Natural killer cell (primary cell): ENCODE measurements around the gene GJB1. TPM values are rescaled to one million over a fixed set of nuclear protein-coding genes. Genes with fewer than 3 reads are reported as not detected.

Experiments
- ATAC-seq, 3 donors: fragments of 150-1000 bp in 2 of 3; fragments of 200-7000 bp in 1 of 3; cut with Tn5 transposase; 1 replicate in 1 of 3; 2 replicates in 2 of 3; pipeline ENCODE4 v1.10.0; 2021; ENCODE audit warnings: mild to moderate bottlenecking in 2 of 3, moderate library complexity in 2 of 3
- DNase-seq, 2 donors: peaks; one replicate each; pipeline versions ENCODE4 v3.0.0 to v3.0.0-alpha.2; 2013 to 2021; ENCODE audit warnings: mixed read lengths in 1 of 2
- H3K27ac ChIP-seq: one replicate; pipeline ENCODE4 v1.5.1; 2013; ENCODE audit warnings: mild to moderate bottlenecking, low read length
- H3K27me3 ChIP-seq: one replicate; pipeline ENCODE4 v1.6.1; 2013; ENCODE audit warnings: low read length; ENCODE audit not compliant: control insufficient read depth, insufficient read depth
- H3K36me3 ChIP-seq: one replicate; pipeline ENCODE4 v1.6.1; 2013; ENCODE audit warnings: low read length; ENCODE audit not compliant: control insufficient read depth, insufficient read depth
- H3K4me1 ChIP-seq: one replicate; pipeline ENCODE4 v1.6.1; 2013; ENCODE audit warnings: low read length; ENCODE audit not compliant: control insufficient read depth, insufficient read depth
- H3K4me3 ChIP-seq: one replicate; pipeline ENCODE4 v1.5.1; 2013; ENCODE audit warnings: low read length
- H3K9me3 ChIP-seq: one replicate; pipeline ENCODE4 v1.6.1; 2013; ENCODE audit warnings: low read length; ENCODE audit not compliant: control insufficient read depth, insufficient read depth
- H3K27ac Mint-ChIP-seq, 2 donors: one replicate each; pipeline ENCODE4 v1.8.0; 2022; ENCODE audit warnings: mild to moderate bottlenecking in 2 of 2, mixed read lengths in 2 of 2, moderate library complexity in 1 of 2
- H3K27me3 Mint-ChIP-seq, 2 donors: one replicate each; pipeline ENCODE4 v1.8.0; 2022; ENCODE audit warnings: low read depth in 2 of 2, mixed read lengths in 2 of 2
- H3K36me3 Mint-ChIP-seq: one replicate; pipeline ENCODE4 v1.8.0; 2022; ENCODE audit warnings: mixed read lengths
- H3K4me1 Mint-ChIP-seq, 2 donors: one replicate each; pipeline ENCODE4 v1.8.0; 2022; ENCODE audit warnings: mixed read lengths in 2 of 2
- H3K4me3 Mint-ChIP-seq: one replicate; pipeline ENCODE4 v1.8.0; 2022; ENCODE audit warnings: mild to moderate bottlenecking, moderate library complexity, mixed read lengths
- H3K9me3 Mint-ChIP-seq, 2 donors: one replicate each; pipeline ENCODE4 v1.8.0; 2022; ENCODE audit warnings: mixed read lengths in 2 of 2
- CTCF ChIP-seq: fragments of 200-600 bp; IDR thresholded peaks from one replicate; pipeline ENCODE4 v1.8.0; 2022; ENCODE audit warnings: antibody characterized with exemption
- WGBS: methylation state at CpG from one replicate; pipeline ENCODE4 v1.1.7; 2013; ENCODE audit warnings: missing lambda C conversion rate; ENCODE audit not compliant: insufficient coverage; 5-methylcytosine and 5-hydroxymethylcytosine counted together
- intact Hi-C: fragments of 100-400 bp; cut with micrococcal nuclease; formaldehyde crosslinking; loops from one replicate; pipeline ENCODE4 v1.14.2; 2022
- total RNA-seq, 4 donors: library from RNA; stranded (reverse); fragments of 120-200 nt in 1 of 4; gene quantifications; one replicate each; pipeline versions ENCODE4 v1.2.3 to v1.2.4, GENCODE V29; 2013 to 2022

The GJB1 gene
- total RNA-seq, result not detected
- total RNA-seq (2013), result not detected

GRCh38 chrX:71222929-71223328, at the start of gene GJB1:
Gene GJB1, plus strand, starts transcription at chrX:71223224. Its CDS starts 484 bp downstream, at chrX:71223708.
- no peaks in the 10 kb centered on the region for H3K4me1 ChIP-seq
- DNase-seq, result no peak
- H3K36me3 ChIP-seq, result no peaks in the 10 kb centered on the region
- H3K4me3 ChIP-seq, result no peak within 1 kb of the TSS
- WGBS, result 93% methylated on average over 13 of the region's 18 CpGs
- no peak within 1 kb of the TSS for H3K27ac Mint-ChIP-seq
- no peak within 1 kb of the TSS for H3K4me3 Mint-ChIP-seq
- ATAC-seq, result no peak
- intact Hi-C loops, result no loop called here
- TF ChIP-seq CTCF, result no peak
- no peaks in the 10 kb centered on the region for H3K4me1 Mint-ChIP-seq
- H3K27me3 Mint-ChIP-seq, result no peaks in the 10 kb centered on the region
- no peaks in the 10 kb centered on the region for H3K36me3 Mint-ChIP-seq
- no peak within 1 kb of the TSS for H3K27ac ChIP-seq
- no peaks in the 10 kb centered on the region for H3K27me3 ChIP-seq
- H3K9me3 ChIP-seq, result no peaks in the 10 kb centered on the region
- H3K9me3 Mint-ChIP-seq, result no peaks in the 10 kb centered on the region

GRCh38 chrX:71173440-71173839, 49.6 kb upstream of the GJB1 start:
- Histone ChIP-seq H3K27me3 (no peaks in the 10 kb centered on the region), H3K4me3 (no peak overlapping the region), H3K4me1 (no peaks in the 10 kb centered on the region), H3K27ac (no peak overlapping the region), H3K36me3 (no peaks in the 10 kb centered on the region), H3K9me3 (no peaks in the 10 kb centered on the region)
- Mint-ChIP-seq H3K9me3 (no peaks in the 10 kb centered on the region), H3K27ac (no peak overlapping the region), H3K4me1 (peaks cover 5 to 6% of the 10 kb centered on the region in 2 donors), H3K36me3 (no peaks in the 10 kb centered on the region), H3K27me3 (no peaks in the 10 kb centered on the region), H3K4me3 (no peak overlapping the region)
- no peak for TF ChIP-seq CTCF
- WGBS, result 91% methylated on average over 2 of the region's 2 CpGs
- ATAC-seq (no peak), DNase-seq (no peak)
- intact Hi-C loops, result no loop called here

- no peak overlapping the region for H3K4me3 Mint-ChIP-seq
- H3K4me1 ChIP-seq, result no peaks in the 10 kb centered on the region
- H3K4me1 Mint-ChIP-seq, result peaks cover 5 to 6% of the 10 kb centered on the region in 2 donors
- no peaks in the 10 kb centered on the region for H3K9me3 ChIP-seq
- no peaks in the 10 kb centered on the region for H3K27me3 ChIP-seq
- H3K4me3 ChIP-seq, result no peak overlapping the region
- no peaks in the 10 kb centered on the region for H3K36me3 ChIP-seq
- H3K27ac Mint-ChIP-seq, result no peak overlapping the region
- DNase-seq (no peak), ATAC-seq (no peak)
- H3K9me3 Mint-ChIP-seq, result no peaks in the 10 kb centered on the region
- no peaks in the 10 kb centered on the region for H3K36me3 Mint-ChIP-seq
- no CpG with 5 or more reads among the region's 1 CpG for WGBS
- intact Hi-C loops, result loop anchor here (5.0 kb wide), 1 partner anchor 77 kb away; the partner anchor contains the start of gene FOXO4
- no peak for TF ChIP-seq CTCF
- H3K27ac ChIP-seq, result no peak overlapping the region
- no peaks in the 10 kb centered on the region for H3K27me3 Mint-ChIP-seq
Measured at GRCh38 chrX:71174795-71175194, 48.2 kb upstream of the GJB1 start.

GRCh38 chrX:71175531-71175930, 47.5 kb upstream of the GJB1 start:
- no CpG with 5 or more reads among the region's 5 CpGs for WGBS
- DNase-seq (no peak), ATAC-seq (no peak)
- H3K27me3 ChIP-seq, result no peaks in the 10 kb centered on the region
- TF ChIP-seq CTCF, result no peak
- Mint-ChIP-seq H3K9me3 (no peaks in the 10 kb centered on the region), H3K27me3 (no peaks in the 10 kb centered on the region), H3K4me3 (no peak overlapping the region), H3K4me1 (peaks cover 5 to 6% of the 10 kb centered on the region in 2 donors), H3K36me3 (no peaks in the 10 kb centered on the region), H3K27ac (no peak overlapping the region)
- no peaks in the 10 kb centered on the region for H3K4me1 ChIP-seq
- no peak overlapping the region for H3K4me3 ChIP-seq
- H3K27ac ChIP-seq, result no peak overlapping the region
- H3K9me3 ChIP-seq, result no peaks in the 10 kb centered on the region
- intact Hi-C loops, result loop anchor here (5.0 kb wide), 1 partner anchor 78 kb away; the partner anchor contains the start of gene FOXO4
- H3K36me3 ChIP-seq, result no peaks in the 10 kb centered on the region
